Duodenal mucosa (tissue), 2 donors: ENCODE data around the gene TSHZ2.

Source experiments
- H3K27ac ChIP-seq: one replicate; pipeline ENCODE4 v1.7.0; 2013; ENCODE audit warnings: low read depth, low read length
- H3K27me3 ChIP-seq, 2 donors: one replicate each; pipeline ENCODE4 v1.7.0; 2013; ENCODE audit warnings: low read length in 2 of 2, control low read depth in 1 of 2; ENCODE audit not compliant: insufficient read depth in 2 of 2, control insufficient read depth in 1 of 2
- H3K36me3 ChIP-seq, 2 donors: one replicate each; pipeline ENCODE4 v1.7.0; 2013; ENCODE audit warnings: low read length in 2 of 2, control low read depth in 1 of 2; ENCODE audit not compliant: insufficient read depth in 2 of 2, control insufficient read depth in 1 of 2
- H3K4me1 ChIP-seq, 2 donors: one replicate each; pipeline ENCODE4 v1.7.0; 2013; ENCODE audit warnings: low read length in 2 of 2, control low read depth in 1 of 2; ENCODE audit not compliant: insufficient read depth in 2 of 2, control insufficient read depth in 1 of 2
- H3K4me3 ChIP-seq, 2 donors: one replicate each; pipeline ENCODE4 v1.7.0; 2013; ENCODE audit warnings: low read length in 2 of 2, low read depth in 1 of 2
- H3K9ac ChIP-seq, 2 donors: one replicate each; pipeline ENCODE4 v1.7.0; 2013; ENCODE audit warnings: low read length in 2 of 2, low read depth in 1 of 2
- H3K9me3 ChIP-seq, 2 donors: one replicate each; pipeline ENCODE4 v1.7.0; 2013; ENCODE audit warnings: low read length in 2 of 2, control low read depth in 1 of 2; ENCODE audit not compliant: control insufficient read depth in 1 of 2

TSHZ2 gene

GRCh38 chr20:53220482-53221307 is 248.5 kb downstream of the TSHZ2 start:
- Histone ChIP-seq H3K4me1 (peaks cover 0 to 5% of the 10 kb centered on the region in 2 donors), H3K36me3 (no peaks in the 10 kb centered on the region), H3K27ac (no peak overlapping the region), H3K4me3 (no peak overlapping the region), H3K27me3 (no peaks in the 10 kb centered on the region), H3K9me3 (no peaks in the 10 kb centered on the region), H3K9ac (no peak overlapping the region)

GRCh38 chr20:53221731-53222130 is 249.6 kb downstream of the TSHZ2 start:
- H3K27me3 ChIP-seq = no peaks in the 10 kb centered on the region

GRCh38 chr20:53222416-53222815 is 250.3 kb downstream of the TSHZ2 start:
- Histone ChIP-seq H3K4me3 (no peak overlapping the region), H3K9ac (no peak overlapping the region), H3K9me3 (no peaks in the 10 kb centered on the region), H3K4me1 (no peaks in the 10 kb centered on the region), H3K36me3 (no peaks in the 10 kb centered on the region), H3K27me3 (no peaks in the 10 kb centered on the region), H3K27ac (no peak overlapping the region)

More at GRCh38 chr20:53221731-53222130, 249.6 kb downstream of the TSHZ2 start:
- Histone ChIP-seq H3K9me3 (no peaks in the 10 kb centered on the region), H3K9ac (no peak overlapping the region), H3K4me1 (peaks cover 0 to 3% of the 10 kb centered on the region in 2 donors), H3K4me3 (no peak overlapping the region), H3K36me3 (no peaks in the 10 kb centered on the region), H3K27ac (no peak overlapping the region)

- H3K27ac ChIP-seq = no peak overlapping the region
- H3K9ac ChIP-seq = no peak overlapping the region
- no peaks in the 10 kb centered on the region for H3K27me3 ChIP-seq
- H3K4me1 ChIP-seq = no peaks in the 10 kb centered on the region
- no peak overlapping the region for H3K4me3 ChIP-seq
- H3K9me3 ChIP-seq = no peaks in the 10 kb centered on the region
- no peaks in the 10 kb centered on the region for H3K36me3 ChIP-seq
Measured at GRCh38 chr20:53222932-53223331, 250.8 kb downstream of the TSHZ2 start.

- no peak overlapping the region for H3K4me3 ChIP-seq
- no peak overlapping the region for H3K27ac ChIP-seq
- no peaks in the 10 kb centered on the region for H3K4me1 ChIP-seq
- H3K9ac ChIP-seq = no peak overlapping the region
- H3K9me3 ChIP-seq = no peaks in the 10 kb centered on the region
- no peaks in the 10 kb centered on the region for H3K36me3 ChIP-seq
- no peaks in the 10 kb centered on the region for H3K27me3 ChIP-seq
Measured at GRCh38 chr20:53223626-53224172, 251.5 kb downstream of the TSHZ2 start.

- Histone ChIP-seq H3K4me1 (no peaks in the 10 kb centered on the region), H3K9ac (no peak overlapping the region), H3K27me3 (no peaks in the 10 kb centered on the region), H3K36me3 (no peaks in the 10 kb centered on the region), H3K9me3 (no peaks in the 10 kb centered on the region), H3K4me3 (no peak overlapping the region), H3K27ac (no peak overlapping the region)
Measured at GRCh38 chr20:53224851-53225250, 252.7 kb downstream of the TSHZ2 start.

GRCh38 chr20:53226826-53227225 is 254.7 kb downstream of the TSHZ2 start:
- no peak overlapping the region for H3K4me3 ChIP-seq
- H3K9me3 ChIP-seq = no peaks in the 10 kb centered on the region
- H3K27me3 ChIP-seq = no peaks in the 10 kb centered on the region
- H3K36me3 ChIP-seq = no peaks in the 10 kb centered on the region
- H3K9ac ChIP-seq = no peak overlapping the region
- no peaks in the 10 kb centered on the region for H3K4me1 ChIP-seq
- no peak overlapping the region for H3K27ac ChIP-seq

- Histone ChIP-seq H3K4me1 (no peaks in the 10 kb centered on the region), H3K36me3 (no peaks in the 10 kb centered on the region), H3K27ac (no peak overlapping the region), H3K9me3 (no peaks in the 10 kb centered on the region), H3K9ac (no peak overlapping the region), H3K27me3 (no peaks in the 10 kb centered on the region), H3K4me3 (no peak overlapping the region)
Measured at GRCh38 chr20:53227523-53227922, 255.4 kb downstream of the TSHZ2 start.

GRCh38 chr20:53231061-53231460 is 258.9 kb downstream of the TSHZ2 start:
- H3K9me3 ChIP-seq = no peaks in the 10 kb centered on the region
- no peak overlapping the region for H3K9ac ChIP-seq
- H3K27ac ChIP-seq = no peak overlapping the region
- H3K4me1 ChIP-seq = no peaks in the 10 kb centered on the region
- H3K4me3 ChIP-seq = no peak overlapping the region
- H3K27me3 ChIP-seq = no peaks in the 10 kb centered on the region
- H3K36me3 ChIP-seq = no peaks in the 10 kb centered on the region

- H3K4me1 ChIP-seq = no peaks in the 10 kb centered on the region
- H3K27ac ChIP-seq = no peak overlapping the region
- H3K9ac ChIP-seq = no peak overlapping the region
- H3K36me3 ChIP-seq = no peaks in the 10 kb centered on the region
- H3K27me3 ChIP-seq = no peaks in the 10 kb centered on the region
- peaks cover 0 to 2% of the 10 kb centered on the region in 2 donors for H3K9me3 ChIP-seq
- no peak overlapping the region for H3K4me3 ChIP-seq
Measured at GRCh38 chr20:53237461-53237860, 265.3 kb downstream of the TSHZ2 start.
